Ishikawa (cell line): ENCODE data around the gene SLC25A26.

Experiments
- CEBPB ChIP-seq: IDR thresholded peaks from 2 replicates; pipeline ENCODE4 v1.6.1; 2012
- CREB1 ChIP-seq: IDR thresholded peaks from 2 replicates; pipeline ENCODE4 v1.6.1; 2012; ENCODE audit warnings: low read depth
- EP300 ChIP-seq: IDR thresholded peaks from 2 replicates; pipeline ENCODE4 v1.6.1; 2012; ENCODE audit warnings: borderline replicate concordance
- FOXM1 ChIP-seq: IDR thresholded peaks from 2 replicates; pipeline ENCODE4 v1.6.1; 2012; ENCODE audit warnings: low read depth, borderline replicate concordance
- MAX ChIP-seq: IDR thresholded peaks from 2 replicates; pipeline ENCODE4 v1.6.1; 2012
- NFIC ChIP-seq: IDR thresholded peaks from 2 replicates; pipeline ENCODE4 v1.6.1; 2012
- RAD21 ChIP-seq: IDR thresholded peaks from 2 replicates; pipeline ENCODE4 v1.6.1; 2012; ENCODE audit warnings: low read depth
- TAF1 ChIP-seq: IDR thresholded peaks from 2 replicates; pipeline ENCODE4 v1.6.1; 2012; ENCODE audit warnings: low read depth, mild to moderate bottlenecking
- TCF12 ChIP-seq: IDR thresholded peaks from 2 replicates; pipeline ENCODE4 v1.6.1; 2012; ENCODE audit warnings: low read depth
- YY1 ChIP-seq: IDR thresholded peaks from 2 replicates; pipeline ENCODE4 v1.6.1; 2012; ENCODE audit warnings: low read depth
- ZBTB7A ChIP-seq: IDR thresholded peaks from 2 replicates; pipeline ENCODE4 v1.6.1; 2012; ENCODE audit warnings: low read depth
- TF ChIP-seq, protein P1 (sequence below): IDR thresholded peaks from 2 replicates; pipeline ENCODE4 v1.6.1; 2012; ENCODE audit warnings: low read depth, mild to moderate bottlenecking
- TF ChIP-seq, protein P2 (sequence below): IDR thresholded peaks from 2 replicates; pipeline ENCODE4 v1.6.1; 2012

- no peak for TF ChIP-seq CREB1
- no peak for TF ChIP-seq MAX
- TF ChIP-seq CEBPB, result no peak
- TF ChIP-seq, protein P1, sequence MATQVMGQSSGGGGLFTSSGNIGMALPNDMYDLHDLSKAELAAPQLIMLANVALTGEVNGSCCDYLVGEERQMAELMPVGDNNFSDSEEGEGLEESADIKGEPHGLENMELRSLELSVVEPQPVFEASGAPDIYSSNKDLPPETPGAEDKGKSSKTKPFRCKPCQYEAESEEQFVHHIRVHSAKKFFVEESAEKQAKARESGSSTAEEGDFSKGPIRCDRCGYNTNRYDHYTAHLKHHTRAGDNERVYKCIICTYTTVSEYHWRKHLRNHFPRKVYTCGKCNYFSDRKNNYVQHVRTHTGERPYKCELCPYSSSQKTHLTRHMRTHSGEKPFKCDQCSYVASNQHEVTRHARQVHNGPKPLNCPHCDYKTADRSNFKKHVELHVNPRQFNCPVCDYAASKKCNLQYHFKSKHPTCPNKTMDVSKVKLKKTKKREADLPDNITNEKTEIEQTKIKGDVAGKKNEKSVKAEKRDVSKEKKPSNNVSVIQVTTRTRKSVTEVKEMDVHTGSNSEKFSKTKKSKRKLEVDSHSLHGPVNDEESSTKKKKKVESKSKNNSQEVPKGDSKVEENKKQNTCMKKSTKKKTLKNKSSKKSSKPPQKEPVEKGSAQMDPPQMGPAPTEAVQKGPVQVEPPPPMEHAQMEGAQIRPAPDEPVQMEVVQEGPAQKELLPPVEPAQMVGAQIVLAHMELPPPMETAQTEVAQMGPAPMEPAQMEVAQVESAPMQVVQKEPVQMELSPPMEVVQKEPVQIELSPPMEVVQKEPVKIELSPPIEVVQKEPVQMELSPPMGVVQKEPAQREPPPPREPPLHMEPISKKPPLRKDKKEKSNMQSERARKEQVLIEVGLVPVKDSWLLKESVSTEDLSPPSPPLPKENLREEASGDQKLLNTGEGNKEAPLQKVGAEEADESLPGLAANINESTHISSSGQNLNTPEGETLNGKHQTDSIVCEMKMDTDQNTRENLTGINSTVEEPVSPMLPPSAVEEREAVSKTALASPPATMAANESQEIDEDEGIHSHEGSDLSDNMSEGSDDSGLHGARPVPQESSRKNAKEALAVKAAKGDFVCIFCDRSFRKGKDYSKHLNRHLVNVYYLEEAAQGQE, result no peak
- TF ChIP-seq, protein P2, sequence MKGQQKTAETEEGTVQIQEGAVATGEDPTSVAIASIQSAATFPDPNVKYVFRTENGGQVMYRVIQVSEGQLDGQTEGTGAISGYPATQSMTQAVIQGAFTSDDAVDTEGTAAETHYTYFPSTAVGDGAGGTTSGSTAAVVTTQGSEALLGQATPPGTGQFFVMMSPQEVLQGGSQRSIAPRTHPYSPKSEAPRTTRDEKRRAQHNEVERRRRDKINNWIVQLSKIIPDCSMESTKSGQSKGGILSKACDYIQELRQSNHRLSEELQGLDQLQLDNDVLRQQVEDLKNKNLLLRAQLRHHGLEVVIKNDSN, result no peak
- no peak for TF ChIP-seq NFIC
- TF ChIP-seq RAD21, result no peak
- TF ChIP-seq ZBTB7A, result no peak
- no peak for TF ChIP-seq TAF1
- no peak for TF ChIP-seq TCF12
- TF ChIP-seq YY1, result no peak
- no peak for TF ChIP-seq EP300
- TF ChIP-seq FOXM1, result no peak
These were observed 127.9 kb downstream of the SLC25A26 start for GRCh38 chr3:66348704-66349103.
